ENCODE measurements around the gene MYEOV. TPM values are rescaled to one million over a fixed set of nuclear protein-coding genes. Genes with fewer than 3 reads are reported as not detected.

The MYEOV gene
- total RNA-seq, 1 donor from 2014 or later: 1.3 TPM

DNA sequence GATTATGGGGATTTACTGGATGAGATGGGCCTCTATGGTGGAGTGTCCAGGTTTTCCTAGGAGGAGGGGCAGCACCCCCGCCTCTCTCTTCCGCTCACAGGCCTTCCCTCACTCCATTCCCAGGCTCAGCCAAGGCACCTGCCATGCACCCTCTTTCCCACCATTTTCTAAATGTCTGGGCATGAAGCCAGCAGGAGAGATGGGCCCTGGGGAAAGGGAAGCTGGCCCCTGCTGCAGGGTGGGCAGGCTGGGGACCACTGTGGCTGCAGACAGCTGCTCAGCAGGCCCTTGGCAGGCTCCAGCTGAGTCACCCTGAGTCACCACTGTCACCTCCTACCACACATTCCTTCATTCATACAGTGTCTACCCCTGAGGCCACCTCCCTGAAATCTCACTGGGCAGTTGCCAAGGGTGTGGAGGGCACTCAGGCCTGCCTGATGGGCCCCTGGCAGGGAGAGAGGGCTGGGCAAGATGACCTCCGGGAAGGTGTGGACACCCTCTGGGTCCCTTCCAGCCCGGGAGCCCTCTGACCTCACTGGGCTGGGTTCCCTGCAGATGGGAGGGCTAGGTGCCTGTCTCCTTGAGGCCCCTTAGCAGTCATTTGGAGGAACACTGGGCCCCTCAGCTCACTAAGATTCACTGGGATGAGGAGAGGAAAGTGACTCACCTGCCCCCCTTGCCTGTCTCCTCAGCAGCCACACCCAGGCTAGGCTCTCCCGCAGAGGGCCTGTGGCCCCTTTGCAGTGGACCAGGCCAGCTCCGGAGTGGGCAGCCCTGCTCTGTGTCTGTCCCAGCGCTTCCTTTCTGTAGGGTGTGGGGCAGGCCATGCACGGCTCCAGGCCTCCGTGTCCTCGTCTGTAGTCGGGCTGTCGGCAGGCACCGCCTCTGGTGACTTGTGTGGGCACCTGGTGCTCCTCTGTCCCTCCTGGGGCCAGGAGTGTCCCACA lies 7.8 kb downstream of the MYEOV start:
- DNase-seq: peak; percentile 56

DNA sequence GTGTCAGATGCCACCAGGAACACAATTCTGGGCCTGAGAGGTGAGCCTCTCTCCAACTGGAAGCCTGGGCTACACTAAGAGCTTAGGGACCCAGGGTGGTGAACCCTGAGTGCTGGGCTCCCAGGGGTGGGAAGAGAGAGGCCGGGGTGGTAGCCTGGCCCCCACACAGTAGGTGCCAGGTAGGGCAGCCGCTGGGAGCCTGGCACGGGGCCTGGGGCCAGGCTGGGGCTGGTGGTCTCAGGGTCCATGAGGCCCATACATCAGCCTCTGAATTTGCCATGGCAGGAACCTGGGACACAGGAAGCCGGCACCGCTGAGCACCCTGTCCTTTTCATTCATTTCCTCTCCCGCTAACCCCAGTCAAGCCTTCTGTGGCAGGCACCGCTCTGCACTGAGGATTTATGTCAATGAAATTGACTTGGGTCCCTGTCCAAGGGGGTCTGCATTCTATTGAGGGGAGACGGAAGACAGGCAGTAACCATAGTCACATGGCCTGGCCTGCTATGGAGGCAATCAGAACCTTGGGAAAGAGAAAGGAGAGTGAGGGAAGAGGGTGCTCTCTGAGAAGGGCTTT lies 8.6 kb downstream of the MYEOV start:
- DNase-seq: no peak

DNA sequence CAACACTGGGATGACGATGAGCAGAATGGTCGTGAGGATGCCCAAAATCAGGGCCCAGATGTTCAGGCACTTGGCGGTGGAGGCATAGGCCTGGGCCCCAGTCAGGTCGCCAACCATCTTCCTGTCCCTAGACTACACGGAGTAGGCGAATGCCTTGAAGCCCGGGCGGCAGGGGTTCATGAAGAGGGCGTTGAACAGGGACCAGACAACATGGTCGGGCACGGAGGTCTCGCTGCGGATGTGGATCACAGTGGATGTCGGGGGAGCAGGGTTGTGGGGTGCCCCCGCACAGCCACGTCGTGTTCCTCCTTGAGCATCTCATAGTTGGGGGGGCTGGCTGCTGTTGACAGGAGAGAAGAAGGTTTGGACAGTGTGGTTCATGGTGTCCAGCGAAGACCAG lies 9.5 kb downstream of the MYEOV start:
- no peak for DNase-seq

GRCh38 chr11:69304258-69304657 lies 10.3 kb downstream of the MYEOV start:
- DNase-seq: no peak

- DNase-seq: no peak
Measured at GRCh38 chr11:69304686-69305085, 10.7 kb downstream of the MYEOV start.

- no peak for DNase-seq
Measured at GRCh38 chr11:69305885-69306540, 12.1 kb downstream of the MYEOV start.

DNA sequence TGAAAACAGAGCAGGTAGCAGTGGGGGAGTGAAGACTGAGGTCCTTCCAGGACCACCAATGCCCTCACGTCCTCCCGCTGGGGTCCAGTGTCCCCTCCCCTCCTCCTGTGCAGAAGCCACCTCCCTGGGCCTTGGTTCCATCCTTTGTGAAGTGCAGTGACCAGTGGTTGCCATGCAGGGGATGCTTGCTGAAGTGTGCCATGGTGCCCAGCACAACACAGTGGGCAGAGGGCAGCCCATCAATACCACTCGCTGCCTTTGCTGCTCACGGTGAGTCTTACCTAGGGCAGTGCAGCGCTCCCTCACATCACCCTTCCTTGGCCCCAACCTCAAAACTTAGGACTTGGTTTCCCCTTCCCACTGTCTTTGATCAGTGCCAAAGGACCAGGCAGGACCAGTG lies 12.9 kb downstream of the MYEOV start:
- DNase-seq: no peak

GRCh38 chr11:69307421-69307820 lies 13.5 kb downstream of the MYEOV start:
- DNase-seq: no peak

DNA sequence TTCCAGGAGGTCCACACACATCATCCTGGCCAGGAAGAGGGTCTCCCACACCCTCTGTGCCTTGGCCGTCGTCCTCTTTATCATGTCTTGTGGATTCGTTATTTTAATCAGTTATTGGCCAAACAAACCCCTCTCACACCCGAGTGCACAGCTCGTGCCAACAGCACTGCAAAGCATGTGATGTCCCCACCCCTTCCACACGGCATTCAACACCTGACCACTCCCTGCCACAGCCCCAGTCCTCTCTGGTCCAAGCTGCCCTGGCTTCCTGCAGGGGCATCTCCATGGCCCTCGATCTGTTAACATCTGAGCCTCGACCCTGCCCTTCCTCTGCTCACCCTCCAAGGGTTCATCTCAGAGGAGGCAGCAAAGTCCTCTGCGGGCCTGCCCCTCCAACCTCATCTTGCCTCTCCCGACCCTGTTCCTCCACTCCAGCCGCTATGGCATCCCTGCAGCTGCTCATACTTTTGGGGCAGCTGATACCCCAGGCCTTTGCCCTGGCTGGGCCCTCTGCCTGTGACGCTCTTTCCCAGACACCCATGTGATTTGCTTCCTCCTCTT lies 14.0 kb downstream of the MYEOV start:
- DNase-seq: no peak

GRCh38 chr11:69308491-69308911 lies 14.5 kb downstream of the MYEOV start:
- DNase-seq: peak; percentile 58

GRCh38 chr11:69308936-69309615 lies 15.1 kb downstream of the MYEOV start:
- no peak for DNase-seq

DNA sequence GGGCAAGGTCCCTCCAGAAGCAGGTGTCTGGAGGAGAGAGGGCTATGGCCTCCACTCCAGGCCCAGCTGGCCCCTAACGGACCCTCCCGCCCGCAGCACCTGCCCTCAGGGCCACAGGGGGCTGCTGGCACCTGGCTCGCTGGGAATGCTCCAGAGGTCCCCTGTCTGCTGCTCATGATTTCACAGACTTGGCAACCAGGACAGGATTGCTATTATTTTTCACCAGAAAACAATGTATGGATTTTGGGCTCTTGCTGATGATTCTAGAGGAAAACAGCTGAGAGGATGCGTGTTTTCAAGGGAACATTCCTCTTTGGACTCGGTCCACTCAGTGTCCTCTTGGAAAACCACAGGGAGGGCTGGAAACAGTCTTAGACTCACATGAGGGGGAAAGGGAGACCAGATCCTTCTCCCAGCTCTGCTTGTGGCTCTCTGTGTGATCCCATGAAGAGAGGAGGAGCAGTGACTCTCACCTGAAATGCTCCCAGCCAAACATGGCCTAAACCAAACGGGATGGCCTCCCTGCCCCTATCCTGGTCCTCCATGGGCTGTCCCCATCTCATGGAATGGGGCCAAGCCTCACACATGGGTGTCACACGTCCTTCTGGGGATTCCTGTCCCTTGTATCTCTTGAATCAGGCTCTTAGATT lies 15.8 kb downstream of the MYEOV start:
- peak; percentile 93 for DNase-seq

- DNase-seq: peak; percentile 54
Measured at GRCh38 chr11:69310351-69310750, 16.4 kb downstream of the MYEOV start.

DNA sequence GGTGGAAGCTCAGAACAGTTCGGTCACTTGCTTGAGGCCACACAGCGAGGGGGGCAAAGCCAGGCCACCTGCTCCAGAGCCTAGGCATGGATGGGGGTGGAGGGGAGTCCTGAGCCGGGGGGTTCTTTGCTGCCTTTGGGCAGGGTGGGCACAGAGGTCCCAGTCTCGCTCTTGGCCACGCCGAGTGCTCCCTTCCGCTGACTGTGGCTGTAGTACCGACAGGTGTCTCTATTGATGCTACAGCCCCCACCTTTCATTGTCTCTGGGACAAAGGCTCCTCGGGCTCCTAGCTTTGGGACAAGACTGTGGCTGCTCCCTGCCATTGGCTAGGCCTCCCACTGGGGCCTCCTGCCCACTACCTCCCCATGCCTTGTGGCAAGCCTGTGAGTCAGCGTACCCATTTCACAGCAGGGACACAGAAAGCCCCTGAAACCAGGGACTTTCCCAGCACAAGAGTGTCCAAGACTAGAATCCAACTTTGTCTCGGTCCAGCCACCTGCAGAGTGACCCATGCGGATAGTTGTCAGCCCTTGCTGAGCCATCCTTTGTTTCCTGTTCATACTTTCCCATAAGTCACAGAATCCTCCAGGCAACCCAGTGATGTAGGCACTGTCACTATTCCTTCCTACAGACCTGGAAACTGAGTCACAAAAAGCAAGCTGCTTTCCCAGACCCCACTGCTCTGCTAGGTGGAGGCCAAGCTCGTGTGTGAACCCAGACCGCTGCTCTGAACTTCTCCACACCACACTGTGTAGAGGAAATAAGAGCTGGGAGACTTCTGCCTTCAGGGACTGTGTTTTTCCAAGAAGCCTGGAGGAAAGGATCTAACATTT lies 17.2 kb downstream of the MYEOV start:
- DNase-seq: no peak

DNA sequence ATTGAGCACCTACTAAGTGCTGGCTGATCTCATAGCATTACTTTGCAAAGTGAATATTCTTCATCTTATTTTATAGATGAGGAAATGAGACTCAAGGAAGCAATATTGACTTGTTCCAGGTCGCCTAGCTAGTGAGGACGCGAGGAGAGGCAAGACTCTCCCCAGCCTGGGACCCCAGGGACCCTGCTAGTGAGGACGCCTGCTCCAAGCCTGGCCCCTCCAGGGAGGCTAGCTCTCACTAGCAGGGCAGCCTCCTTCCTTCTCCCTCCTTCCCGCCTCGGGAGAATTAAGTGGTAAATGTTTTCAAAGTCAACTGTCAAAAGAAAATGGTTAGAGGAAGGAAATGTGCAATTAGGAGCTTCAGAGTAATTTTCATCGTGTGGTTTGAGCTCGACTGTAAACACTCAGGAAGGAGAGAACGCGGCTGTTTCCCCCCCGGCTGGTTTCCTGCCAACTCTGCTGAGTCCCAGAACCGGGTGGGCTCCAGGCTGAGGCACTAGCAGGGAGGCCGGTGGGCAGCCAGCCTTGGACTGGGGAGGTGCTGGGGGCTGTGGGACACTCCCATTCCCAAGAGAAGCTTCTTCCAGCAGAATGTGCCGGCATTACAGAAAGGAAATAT lies 17.9 kb downstream of the MYEOV start:
- peak; percentile 94 for DNase-seq

DNA sequence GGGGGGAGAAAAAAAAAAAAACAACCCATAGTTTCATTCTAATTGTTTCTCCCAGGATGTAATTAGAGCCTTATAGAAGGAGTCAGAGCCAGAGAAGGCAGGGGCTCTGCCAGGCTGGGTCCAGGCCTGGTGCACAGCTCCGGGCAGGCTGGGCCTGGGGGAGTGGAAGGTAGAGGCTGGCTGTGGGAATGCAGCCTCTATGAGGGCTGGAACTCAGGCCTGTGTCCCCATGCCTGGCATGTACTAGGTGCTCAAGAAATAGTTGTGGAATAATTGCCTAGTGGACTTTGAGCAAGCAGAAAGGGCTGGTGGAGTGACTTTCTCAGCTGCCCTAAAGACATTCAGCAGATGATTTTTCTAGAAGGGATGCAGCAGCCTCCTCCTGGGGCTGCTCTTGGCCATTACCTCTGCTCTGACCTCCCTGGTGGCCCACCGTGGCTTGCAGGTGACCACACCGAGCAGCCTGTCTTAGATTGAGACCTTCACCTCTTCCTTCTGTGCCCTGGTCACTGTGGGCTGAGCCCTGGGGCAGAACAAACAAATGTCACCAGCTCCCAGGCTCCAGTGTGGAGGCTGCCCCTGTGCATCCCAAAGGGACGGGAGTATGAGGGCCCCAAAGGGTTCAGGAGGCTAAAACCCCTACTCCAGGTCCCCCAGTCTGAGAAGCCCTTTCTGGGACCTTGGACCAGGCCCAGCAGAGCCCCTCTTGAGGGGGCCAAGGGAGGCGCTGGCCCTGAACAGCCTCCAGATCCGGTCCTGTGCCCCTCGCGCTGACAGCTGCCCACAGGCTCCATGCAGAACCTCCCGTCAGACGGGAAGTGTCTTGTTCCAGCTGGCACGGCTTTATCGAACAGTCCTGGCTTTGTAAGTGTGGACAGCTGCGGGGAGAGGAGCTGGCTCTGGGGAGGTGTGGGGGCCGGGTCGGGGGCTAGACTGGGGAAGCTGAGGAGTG lies 18.8 kb downstream of the MYEOV start:
- peak; percentile 96 for DNase-seq

GRCh38 chr11:69313992-69314391 lies 20.0 kb downstream of the MYEOV start:
- DNase-seq: no peak

DNA sequence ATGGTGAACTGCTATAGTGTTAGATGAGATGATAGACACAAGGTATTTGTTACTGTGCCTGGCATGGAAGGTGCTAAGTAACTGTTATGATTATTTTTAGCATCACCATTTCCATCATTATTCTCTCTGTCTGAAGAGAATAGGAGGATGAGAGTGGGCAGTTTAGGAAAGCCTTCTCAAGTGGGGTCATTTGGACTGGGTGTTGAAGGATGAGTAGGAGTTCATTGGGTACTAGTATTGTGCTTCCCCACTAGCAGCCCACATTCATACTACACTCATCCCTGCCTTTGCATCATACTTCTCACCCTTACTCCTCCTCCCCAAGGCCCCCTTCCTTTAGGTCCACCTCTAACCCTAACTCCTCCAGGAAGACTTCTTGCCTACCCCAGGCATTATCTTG lies 20.6 kb downstream of the MYEOV start:
- DNase-seq: no peak

DNA sequence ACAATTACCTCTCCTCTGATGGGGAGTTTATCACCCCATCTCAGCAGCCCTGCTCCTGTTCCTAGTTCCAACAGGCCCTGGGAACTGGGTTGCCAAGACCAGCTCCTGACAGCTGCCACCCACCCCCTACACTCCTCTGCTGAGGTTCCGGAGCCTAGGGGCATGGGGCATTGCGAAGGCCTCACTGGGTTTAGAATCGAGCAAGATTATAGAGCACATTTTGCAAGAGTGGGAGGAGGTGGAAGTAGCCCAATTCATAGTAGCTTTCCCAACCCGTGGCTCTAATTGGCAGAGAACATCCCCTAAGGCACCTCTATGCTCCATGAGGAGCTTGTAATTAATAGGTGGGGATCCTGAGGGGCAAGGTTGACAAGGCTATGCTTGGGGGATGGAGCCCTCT lies 23.0 kb downstream of the MYEOV start:
- DNase-seq: no peak
